H1 (cell line): ENCODE measurements around the gene CCDC9B.

Experiments
- EZH2 ChIP-seq: fragments of 200-600 bp; sonication (generic); IDR thresholded peaks from 2 replicates; pipeline ENCODE4 v1.7.1; 2012; ENCODE audit warnings: low read depth, mild to moderate bottlenecking, moderate library complexity, low read length, inconsistent platforms; ENCODE audit not compliant: severe bottlenecking
- HDAC6 ChIP-seq: IDR thresholded peaks from one replicate; pipeline ENCODE4 v1.7.1; 2012; ENCODE audit warnings: low read depth, mild to moderate bottlenecking, inconsistent platforms, low read length, moderate library complexity

- TF ChIP-seq HDAC6 (no peak), EZH2 (no peak)
Measured at GRCh38 chr15:40335938-40336743, 4.6 kb downstream of the CCDC9B start.
